ENCODE data around the gene RELA.

DNA sequence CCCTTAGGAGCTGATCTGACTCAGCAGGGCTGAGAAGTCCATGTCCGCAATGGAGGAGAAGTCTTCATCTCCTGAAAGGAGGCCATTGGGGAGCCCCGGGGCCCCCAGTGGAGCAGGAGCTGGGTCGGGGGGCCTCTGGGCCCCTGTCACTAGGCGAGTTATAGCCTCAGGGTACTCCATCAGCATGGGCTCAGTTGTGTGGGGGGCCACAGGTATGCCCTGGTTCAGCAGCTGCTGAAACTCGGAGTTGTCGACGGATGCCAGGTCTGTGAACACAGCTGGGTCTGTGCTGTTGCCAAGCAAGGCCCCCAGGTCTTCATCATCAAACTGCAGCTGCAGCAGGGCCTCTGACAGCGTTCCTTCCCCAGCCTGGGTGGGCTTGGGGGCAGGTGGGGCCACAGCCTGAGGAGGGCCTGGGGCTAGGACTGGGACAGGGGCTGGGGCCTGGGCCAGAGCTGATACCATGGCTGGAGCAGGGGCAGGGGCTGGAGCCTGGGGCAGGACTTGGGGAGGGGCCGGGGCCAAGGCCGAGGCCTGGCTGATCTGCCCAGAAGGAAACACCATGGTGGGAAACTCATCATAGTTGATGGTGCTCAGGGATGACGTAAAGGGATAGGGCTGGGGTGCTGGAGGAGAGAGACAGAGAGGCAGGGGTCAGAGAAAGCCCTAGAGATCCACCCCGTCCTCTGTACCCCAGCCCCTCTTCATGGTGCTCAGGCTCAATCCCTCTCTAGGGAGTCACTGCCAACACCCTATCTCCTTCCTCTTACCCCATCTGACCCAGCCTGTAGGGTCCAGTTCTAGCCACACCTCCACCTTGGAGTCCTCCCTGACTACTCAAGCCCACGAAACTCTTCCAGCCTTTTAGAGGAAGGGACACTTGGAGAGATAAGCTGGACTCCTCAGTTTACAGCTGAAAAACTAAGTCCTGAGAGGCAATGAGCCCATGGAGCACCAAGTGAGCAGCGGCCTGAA is 8.1 kb downstream of the RELA start:
- TF ChIP-seq CTCF (conservative IDR thresholded peaks at IDR 0.05; ENCODE audit: low read length) = no peak
- TF ChIP-seq EZH2phosphoT487 (IDR thresholded peaks at IDR 0.05; ENCODE audit: borderline replicate concordance, low read depth, low read length) = no peak

Data from OCI-LY7 (cell line).